ENCODE measurements around the gene SEMA3G.

The SEMA3G gene

DNA sequence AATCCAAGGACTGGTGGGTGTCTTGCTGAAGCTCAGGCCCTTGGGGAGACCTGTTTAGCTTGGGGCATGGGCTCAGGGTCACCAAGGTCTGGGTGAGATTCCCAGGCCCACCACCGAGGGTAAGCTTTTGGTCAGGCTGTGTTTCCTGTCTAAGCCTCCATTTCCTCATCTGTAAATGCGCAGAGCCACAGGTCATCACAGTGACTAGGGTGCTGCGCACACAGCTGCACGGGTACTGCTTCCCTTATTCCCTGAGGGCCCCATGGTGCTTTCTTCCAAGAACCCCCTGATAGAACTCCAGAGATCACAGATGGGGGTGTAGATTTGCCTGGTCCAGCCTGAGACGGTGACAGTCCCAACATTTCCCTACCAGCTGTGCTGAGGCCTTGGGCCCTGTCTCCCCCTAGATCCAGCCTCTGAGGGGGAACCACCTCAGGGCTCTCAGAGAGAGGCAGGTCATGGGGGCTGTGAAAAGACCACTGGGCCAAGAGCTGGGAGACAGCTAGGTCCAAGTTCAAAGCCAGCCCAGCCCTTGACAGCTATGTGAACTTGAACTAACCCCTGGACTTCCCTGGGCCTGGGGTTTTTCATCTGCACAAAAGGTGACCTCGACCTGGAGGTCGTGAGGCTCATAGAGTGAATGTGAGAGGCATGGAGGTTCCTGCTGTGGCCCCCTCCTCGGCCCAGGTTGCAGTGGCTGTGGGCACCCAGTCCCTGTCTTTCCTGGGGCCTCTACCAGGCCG is 60.7 kb downstream of the SEMA3G start:
- no peak for DNase-seq (ENCODE audit: low read depth, low spot score)
- no peak overlapping the region for H3K4me3 ChIP-seq (ENCODE audit: low read depth, low read length)
- TF ChIP-seq, protein P1, sequence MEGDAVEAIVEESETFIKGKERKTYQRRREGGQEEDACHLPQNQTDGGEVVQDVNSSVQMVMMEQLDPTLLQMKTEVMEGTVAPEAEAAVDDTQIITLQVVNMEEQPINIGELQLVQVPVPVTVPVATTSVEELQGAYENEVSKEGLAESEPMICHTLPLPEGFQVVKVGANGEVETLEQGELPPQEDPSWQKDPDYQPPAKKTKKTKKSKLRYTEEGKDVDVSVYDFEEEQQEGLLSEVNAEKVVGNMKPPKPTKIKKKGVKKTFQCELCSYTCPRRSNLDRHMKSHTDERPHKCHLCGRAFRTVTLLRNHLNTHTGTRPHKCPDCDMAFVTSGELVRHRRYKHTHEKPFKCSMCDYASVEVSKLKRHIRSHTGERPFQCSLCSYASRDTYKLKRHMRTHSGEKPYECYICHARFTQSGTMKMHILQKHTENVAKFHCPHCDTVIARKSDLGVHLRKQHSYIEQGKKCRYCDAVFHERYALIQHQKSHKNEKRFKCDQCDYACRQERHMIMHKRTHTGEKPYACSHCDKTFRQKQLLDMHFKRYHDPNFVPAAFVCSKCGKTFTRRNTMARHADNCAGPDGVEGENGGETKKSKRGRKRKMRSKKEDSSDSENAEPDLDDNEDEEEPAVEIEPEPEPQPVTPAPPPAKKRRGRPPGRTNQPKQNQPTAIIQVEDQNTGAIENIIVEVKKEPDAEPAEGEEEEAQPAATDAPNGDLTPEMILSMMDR (IDR thresholded peaks at IDR 0.05; ENCODE audit: insufficient read depth, low read length, missing control alignments) = no peak
- ChIA-PET POLR2A (no interaction called here), CTCF (interaction anchor here (0.6 to 4.1 kb wide), 16 partner anchors 11 to 163 kb away, joined by 3 to 32 read pairs (median 6); partner anchors contain the start of gene SEMA3G)

DNA sequence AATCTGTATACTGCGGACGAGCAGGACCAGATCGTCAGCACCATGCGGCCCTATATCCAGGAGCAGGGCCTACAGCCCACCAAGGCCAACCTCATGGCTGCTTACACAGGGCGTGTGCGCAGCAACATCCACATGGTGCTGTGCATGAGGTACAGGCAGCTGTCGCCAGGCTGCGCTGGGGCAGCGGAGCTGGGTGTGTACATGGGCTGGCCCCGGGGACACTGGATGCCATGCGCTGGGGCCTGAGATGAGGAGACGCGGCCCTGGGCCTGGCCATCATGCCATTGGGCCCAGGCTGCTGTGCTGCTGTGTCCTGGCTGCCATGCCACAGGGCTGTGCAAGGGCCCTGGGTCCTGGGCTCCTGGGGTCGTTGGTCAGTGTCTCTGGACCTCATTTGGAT is 61.5 kb downstream of the SEMA3G start:
- ChIA-PET CTCF (interaction anchor here (0.9 to 4.1 kb wide), 6 partner anchors 10 to 162 kb away, joined by 3 to 32 read pairs (median 4); no protein-coding TSS in a partner anchor), POLR2A (no interaction called here)
- no peak overlapping the region for H3K4me3 ChIP-seq (ENCODE audit: low read depth, low read length)
- TF ChIP-seq, protein P1 (IDR thresholded peaks at IDR 0.05; ENCODE audit: insufficient read depth, low read length, missing control alignments) = no peak
- DNase-seq (ENCODE audit: low read depth, low spot score) = no peak
